ENCODE data around the gene RNF126. TPM values are rescaled to one million over a fixed set of nuclear protein-coding genes. Genes with fewer than 3 reads are reported as not detected.

Gene RNF126
- total RNA-seq, 1 donor from 2014 or later = 41.6 TPM

GRCh38 chr19:618247-618619, 44.8 kb downstream of the RNF126 start:
- Mint-ChIP-seq H3K36me3 (peaks cover 27% of the 10 kb centered on the region), H3K4me3 (no peak overlapping the region), H3K27ac (no peak overlapping the region), H3K4me1 (no peaks in the 10 kb centered on the region), H3K27me3 (ENCODE audit: low read depth) (no peaks in the 10 kb centered on the region), H3K9me3 (no peaks in the 10 kb centered on the region)
- no peak for DNase-seq (ENCODE audit: low spot score in 2 of 2, unreplicated experiment in 2 of 2)
- no peak for TF ChIP-seq CTCF (IDR thresholded peaks at IDR 0.05; ENCODE audit: unreplicated experiment)

GRCh38 chr19:617551-618246, 45.3 kb downstream of the RNF126 start:
- Mint-ChIP-seq H3K27me3 (ENCODE audit: low read depth) (no peaks in the 10 kb centered on the region), H3K27ac (no peak overlapping the region), H3K9me3 (no peaks in the 10 kb centered on the region), H3K36me3 (peaks cover 32% of the 10 kb centered on the region), H3K4me3 (no peak overlapping the region), H3K4me1 (no peaks in the 10 kb centered on the region)
- TF ChIP-seq CTCF (IDR thresholded peaks at IDR 0.05; ENCODE audit: unreplicated experiment) = no peak
- no peak for DNase-seq (ENCODE audit: low spot score in 2 of 2, unreplicated experiment in 2 of 2)

GRCh38 chr19:616747-617526, 46.1 kb downstream of the RNF126 start:
- Mint-ChIP-seq H3K9me3 (no peaks in the 10 kb centered on the region), H3K27me3 (ENCODE audit: low read depth) (no peaks in the 10 kb centered on the region), H3K4me1 (no peaks in the 10 kb centered on the region), H3K27ac (no peak overlapping the region), H3K4me3 (no peak overlapping the region), H3K36me3 (peaks cover 34% of the 10 kb centered on the region)
- no peak for TF ChIP-seq CTCF (IDR thresholded peaks at IDR 0.05; ENCODE audit: unreplicated experiment)
- DNase-seq (ENCODE audit: low spot score in 2 of 2, unreplicated experiment in 2 of 2) = no peak

GRCh38 chr19:616062-616700, 46.8 kb downstream of the RNF126 start:
- H3K4me1 Mint-ChIP-seq = no peaks in the 10 kb centered on the region
- H3K36me3 Mint-ChIP-seq = peaks cover 34% of the 10 kb centered on the region
- TF ChIP-seq CTCF (IDR thresholded peaks at IDR 0.05; ENCODE audit: unreplicated experiment) = no peak
- no peak overlapping the region for H3K4me3 Mint-ChIP-seq
- no peak overlapping the region for H3K27ac Mint-ChIP-seq
- no peaks in the 10 kb centered on the region for H3K9me3 Mint-ChIP-seq
- no peaks in the 10 kb centered on the region for H3K27me3 Mint-ChIP-seq (ENCODE audit: low read depth)
- DNase-seq (ENCODE audit: low spot score in 2 of 2, unreplicated experiment in 2 of 2) = no peak

- Mint-ChIP-seq H3K27ac (no peak overlapping the region), H3K4me1 (peaks cover 4% of the 10 kb centered on the region), H3K36me3 (peaks cover 34% of the 10 kb centered on the region), H3K4me3 (no peak overlapping the region), H3K27me3 (ENCODE audit: low read depth) (no peaks in the 10 kb centered on the region), H3K9me3 (no peaks in the 10 kb centered on the region)
- DNase-seq (ENCODE audit: low spot score in 2 of 2, unreplicated experiment in 2 of 2) = no peak
- no peak for TF ChIP-seq CTCF (IDR thresholded peaks at IDR 0.05; ENCODE audit: unreplicated experiment)
These were observed 47.4 kb downstream of the RNF126 start for GRCh38 chr19:615619-616018.

Data from mesothelial cell of epicardium (in vitro differentiated cells).